GM06990 (cell line): ENCODE results near the gene GRHL1.

ENCODE experiments used
- DNase-seq: peaks from one replicate; pipeline ENCODE4 v3.0.0-alpha.2; 2011; ENCODE audit not compliant: insufficient read length; ENCODE audit errors: extremely low read depth
- H3K27me3 ChIP-seq: replicated peaks from 2 replicates; pipeline ENCODE4 v1.6.0; 2011; ENCODE audit warnings: low read length; ENCODE audit not compliant: control insufficient read depth, insufficient read depth
- H3K36me3 ChIP-seq: 2 replicates; pipeline ENCODE4 v1.5.1; 2011; ENCODE audit warnings: low read length; ENCODE audit not compliant: control insufficient read depth, insufficient read depth
- H3K4me3 ChIP-seq: replicated peaks from 2 replicates; pipeline ENCODE4 v1.5.1; 2011; ENCODE audit warnings: low read depth, mild to moderate bottlenecking, control low read depth, low read length
- TF ChIP-seq, protein P1 (sequence below): IDR thresholded peaks from 2 replicates; pipeline ENCODE4 v1.5.1; 2011; ENCODE audit warnings: low read length, control low read depth, mild to moderate bottlenecking, inconsistent platforms; ENCODE audit not compliant: insufficient read depth, poor library complexity, severe bottlenecking

The GRHL1 gene

DNA sequence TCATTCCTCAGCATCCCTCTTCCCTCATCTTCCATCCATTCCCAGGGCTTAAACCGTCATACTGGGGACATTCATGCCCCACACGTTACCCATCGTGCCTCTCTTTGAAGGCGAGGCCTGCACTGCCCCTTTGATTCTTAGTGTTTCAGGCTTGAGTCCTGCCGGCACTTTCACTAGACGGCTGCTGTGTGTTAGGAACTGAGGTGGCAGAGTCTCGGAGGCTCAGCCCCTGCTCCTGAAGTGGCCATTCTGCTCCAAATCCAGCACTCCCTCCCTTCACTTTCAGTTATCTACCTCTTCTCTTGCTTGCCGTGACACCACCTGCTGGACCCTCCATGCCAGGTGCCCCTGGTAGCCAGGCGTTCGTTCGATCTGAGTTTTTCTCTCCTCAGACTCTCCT, 43.0 kb downstream of the GRHL1 start:
- no peak for DNase-seq
- TF ChIP-seq, protein P1, sequence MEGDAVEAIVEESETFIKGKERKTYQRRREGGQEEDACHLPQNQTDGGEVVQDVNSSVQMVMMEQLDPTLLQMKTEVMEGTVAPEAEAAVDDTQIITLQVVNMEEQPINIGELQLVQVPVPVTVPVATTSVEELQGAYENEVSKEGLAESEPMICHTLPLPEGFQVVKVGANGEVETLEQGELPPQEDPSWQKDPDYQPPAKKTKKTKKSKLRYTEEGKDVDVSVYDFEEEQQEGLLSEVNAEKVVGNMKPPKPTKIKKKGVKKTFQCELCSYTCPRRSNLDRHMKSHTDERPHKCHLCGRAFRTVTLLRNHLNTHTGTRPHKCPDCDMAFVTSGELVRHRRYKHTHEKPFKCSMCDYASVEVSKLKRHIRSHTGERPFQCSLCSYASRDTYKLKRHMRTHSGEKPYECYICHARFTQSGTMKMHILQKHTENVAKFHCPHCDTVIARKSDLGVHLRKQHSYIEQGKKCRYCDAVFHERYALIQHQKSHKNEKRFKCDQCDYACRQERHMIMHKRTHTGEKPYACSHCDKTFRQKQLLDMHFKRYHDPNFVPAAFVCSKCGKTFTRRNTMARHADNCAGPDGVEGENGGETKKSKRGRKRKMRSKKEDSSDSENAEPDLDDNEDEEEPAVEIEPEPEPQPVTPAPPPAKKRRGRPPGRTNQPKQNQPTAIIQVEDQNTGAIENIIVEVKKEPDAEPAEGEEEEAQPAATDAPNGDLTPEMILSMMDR, result no peak
- Histone ChIP-seq H3K36me3 (no peaks in the 10 kb centered on the region), H3K27me3 (no peaks in the 10 kb centered on the region), H3K4me3 (no peak overlapping the region)

GRCh38 chr2:9995059-9995458, 43.6 kb downstream of the GRHL1 start:
- no peaks in the 10 kb centered on the region for H3K27me3 ChIP-seq
- TF ChIP-seq, protein P1, result no peak
- no peak overlapping the region for H3K4me3 ChIP-seq
- no peaks in the 10 kb centered on the region for H3K36me3 ChIP-seq
- no peak for DNase-seq

DNA sequence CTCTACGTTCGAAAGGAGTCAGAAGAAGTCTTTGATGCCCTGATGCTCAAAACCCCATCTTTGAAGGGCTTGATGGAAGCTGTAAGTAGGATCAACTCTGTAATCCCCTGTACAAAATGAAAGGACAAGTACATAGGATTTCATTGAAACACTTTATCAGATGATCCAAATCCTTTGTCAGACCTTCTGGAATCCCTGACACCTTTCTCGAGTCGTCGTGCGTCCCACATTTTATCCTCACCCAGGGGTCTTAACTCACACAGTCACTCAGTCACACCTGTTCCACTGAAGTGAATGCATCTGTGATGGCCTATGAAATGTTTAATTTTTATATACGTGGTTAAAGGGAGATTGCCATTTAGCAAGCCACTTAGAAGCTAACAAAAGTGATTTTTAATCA, 44.8 kb downstream of the GRHL1 start:
- H3K4me3 ChIP-seq, result no peak overlapping the region
- DNase-seq, result no peak
- TF ChIP-seq, protein P1, result no peak
- no peaks in the 10 kb centered on the region; the same call in 1 of the 2 replicates for H3K36me3 ChIP-seq
- no peaks in the 10 kb centered on the region for H3K27me3 ChIP-seq

- no peak for DNase-seq
- H3K27me3 ChIP-seq, result no peaks in the 10 kb centered on the region
- TF ChIP-seq, protein P1, result no peak
- no peaks in the 10 kb centered on the region; the same call in 1 of the 2 replicates for H3K36me3 ChIP-seq
- H3K4me3 ChIP-seq, result no peak overlapping the region
Measured at GRCh38 chr2:9997936-9998335, 46.4 kb downstream of the GRHL1 start.

DNA sequence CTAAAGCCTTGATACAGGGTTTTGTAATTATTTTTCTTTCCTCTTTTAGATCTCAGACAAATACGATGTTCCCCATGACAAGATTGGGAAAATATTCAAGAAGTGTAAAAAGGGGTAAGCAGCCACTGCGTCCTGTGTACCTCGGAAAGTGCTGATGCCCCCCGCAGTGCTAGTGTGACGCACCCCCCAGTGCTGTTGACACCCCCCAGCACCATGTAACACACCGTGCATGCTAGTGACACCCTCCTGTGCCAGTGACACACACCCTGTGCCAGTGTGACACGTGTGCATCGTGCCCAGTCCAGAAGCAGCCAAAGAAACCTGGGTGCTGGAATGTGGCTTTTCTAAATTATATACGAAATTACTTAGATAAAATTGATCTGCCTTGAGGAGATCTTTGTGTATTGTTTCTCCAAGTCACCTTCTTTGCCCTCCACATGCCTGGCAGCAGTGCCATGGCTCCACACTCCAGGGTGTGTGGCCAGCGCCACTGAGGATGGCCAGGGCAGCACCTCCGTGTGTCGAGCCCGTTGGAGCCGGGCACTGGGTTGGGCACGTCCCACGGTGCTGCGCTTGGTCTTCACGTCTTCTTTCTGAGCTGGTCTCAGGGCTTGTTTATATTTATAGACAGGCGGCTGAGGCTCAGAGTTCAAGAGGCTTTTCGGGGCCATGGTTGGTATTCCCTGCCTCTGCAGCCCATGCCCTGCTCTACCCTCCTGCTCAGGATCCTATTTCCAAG, 47.6 kb downstream of the GRHL1 start:
- TF ChIP-seq, protein P1, result no peak
- H3K36me3 ChIP-seq, result no peaks in the 10 kb centered on the region; the same call in 1 of the 2 replicates
- H3K27me3 ChIP-seq, result no peaks in the 10 kb centered on the region
- H3K4me3 ChIP-seq, result no peak overlapping the region
- no peak for DNase-seq
